ENCODE results near the gene MYZAP. TPM values are rescaled to one million over a fixed set of nuclear protein-coding genes. Genes with fewer than 3 reads are reported as not detected.

MYZAP gene
- total RNA-seq, 1 experiment from 2014 or later = 1.1 TPM

GRCh38 chr15:57548835-57549234 lies 42.9 kb upstream of the MYZAP start:
- no peaks in the 10 kb centered on the region for H3K27me3 ChIP-seq (ENCODE audit: control insufficient read depth, insufficient read depth, low read length)
- no peaks in the 10 kb centered on the region for H3K36me3 ChIP-seq (ENCODE audit: control insufficient read depth, insufficient read depth, low read length)
- H3K4me1 ChIP-seq (ENCODE audit: control insufficient read depth, insufficient read depth, low read length) = peaks cover 13% of the 10 kb centered on the region
- intact Hi-C loops (cut with micrococcal nuclease; ENCODE audit: unreplicated experiment) (no loop called here), in situ Hi-C loops (cut with HindIII; ENCODE audit: low pct_unique_long_range_greater_than_20kb, low sequenced_read_pairs) (no loop called here)
- H3K9me3 ChIP-seq (ENCODE audit: control insufficient read depth, insufficient read depth, low read depth, low read length) = no peaks in the 10 kb centered on the region
- BruUV-seq (replicated peaks) = TSS peak; percentile 96
- CTCF ChIA-PET = interaction anchor here (0.6 kb wide), 1 partner anchor 11 kb away, joined by 10 read pairs; no protein-coding TSS in a partner anchor
- DNase-seq (ENCODE audit: low read depth, low spot score) = no peak
- POLR2A ChIA-PET = no interaction called here
- no peak for ATAC-seq
- H3K4me3 ChIP-seq (ENCODE audit: low read depth in 2 of 2, low read length in 2 of 2) = no peak overlapping the region
- TF ChIP-seq SIN3A (IDR thresholded peaks at IDR 0.05; ENCODE audit: borderline replicate concordance, insufficient read depth, low read depth, low read length) (no peak), REST (IDR thresholded peaks at IDR 0.05; ENCODE audit: insufficient read depth in 1 of 2, low read depth in 2 of 2, low read length in 1 of 2) (no peak), CTCF (IDR thresholded peaks at IDR 0.05) (no peak), TCF7L2 (IDR thresholded peaks at IDR 0.05; ENCODE audit: low read depth, low read length) (no peak), POLR2AphosphoS5 (IDR thresholded peaks at IDR 0.05; ENCODE audit: low read depth, low read length) (no peak)
- H3K27ac ChIP-seq (ENCODE audit: low read length) = no peak overlapping the region; the same call in 1 of the 2 replicates

- no TSS peak for BruUV-seq (replicated peaks)
- DNase-seq (ENCODE audit: low read depth, low spot score) = no peak
- ATAC-seq = no peak
- Histone ChIP-seq H3K4me1 (ENCODE audit: control insufficient read depth, insufficient read depth, low read length) (peaks cover 13% of the 10 kb centered on the region), H3K27ac (ENCODE audit: low read length) (0 out of 2 replicates have a peak overlapping the region, but pooled peaks have one; percentile 17), H3K27me3 (ENCODE audit: control insufficient read depth, insufficient read depth, low read length) (no peaks in the 10 kb centered on the region), H3K9me3 (ENCODE audit: control insufficient read depth, insufficient read depth, low read depth, low read length) (no peaks in the 10 kb centered on the region), H3K4me3 (ENCODE audit: low read depth in 2 of 2, low read length in 2 of 2) (no peak overlapping the region), H3K36me3 (ENCODE audit: control insufficient read depth, insufficient read depth, low read length) (no peaks in the 10 kb centered on the region)
- in situ Hi-C loops (cut with HindIII; ENCODE audit: low pct_unique_long_range_greater_than_20kb, low sequenced_read_pairs) = no loop called here
- intact Hi-C loops (cut with micrococcal nuclease; ENCODE audit: unreplicated experiment) = no loop called here
- CTCF ChIA-PET = interaction anchor here (0.5 kb wide), 1 partner anchor 108 kb away, joined by 3 read pairs; no protein-coding TSS in a partner anchor
- POLR2A ChIA-PET = no interaction called here
- TF ChIP-seq POLR2AphosphoS5 (IDR thresholded peaks at IDR 0.05; ENCODE audit: low read depth, low read length) (no peak), SIN3A (IDR thresholded peaks at IDR 0.05; ENCODE audit: borderline replicate concordance, insufficient read depth, low read depth, low read length) (no peak), REST (IDR thresholded peaks at IDR 0.05; ENCODE audit: insufficient read depth in 1 of 2, low read depth in 2 of 2, low read length in 1 of 2) (no peak), TCF7L2 (IDR thresholded peaks at IDR 0.05; ENCODE audit: low read depth, low read length) (no peak), CTCF (IDR thresholded peaks at IDR 0.05) (no peak)
These were observed 41.8 kb upstream of the MYZAP start for GRCh38 chr15:57549935-57550334.
